WI38 (cell line): ENCODE results near the gene LIN28B.
A peak's percentile ranks its signal among the peaks of the same experiment; 100 is the strongest.
"Not testable (repeated sequence)": the region's sequence is repeated elsewhere in the genome, so short reads cannot be mapped to it uniquely, and the experiment has no call there.

Experiments used
- H3K4me3 ChIP-seq: 2 replicates; pipeline ENCODE4 v1.5.1; 2011; ENCODE audit warnings: low read depth, mild to moderate bottlenecking, control low read depth, low read length
- TF ChIP-seq, protein P1 (sequence below): IDR thresholded peaks from 2 replicates; pipeline ENCODE4 v1.5.1; 2012; ENCODE audit warnings: low read depth, mild to moderate bottlenecking, control low read depth, low read length

The LIN28B gene

DNA sequence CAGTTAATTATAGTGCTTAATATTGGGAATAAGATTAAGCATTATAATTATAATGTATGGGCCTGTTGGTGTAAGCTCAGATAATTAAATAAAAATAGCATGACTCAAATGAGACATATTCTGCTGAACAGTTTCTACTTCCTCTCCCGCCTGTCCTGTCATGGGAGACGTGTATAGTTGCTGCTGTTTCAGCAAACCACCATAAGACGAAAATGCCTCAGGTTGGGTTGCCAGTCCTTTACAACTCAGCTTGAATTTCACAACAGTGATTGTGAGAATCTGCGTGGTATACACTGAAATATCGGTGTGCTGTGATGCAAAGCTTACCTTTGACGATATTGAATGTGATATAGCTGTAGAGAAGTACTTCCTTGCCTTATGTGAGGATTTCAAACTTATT lies 123.4 kb downstream of the LIN28B start:
- TF ChIP-seq, protein P1, sequence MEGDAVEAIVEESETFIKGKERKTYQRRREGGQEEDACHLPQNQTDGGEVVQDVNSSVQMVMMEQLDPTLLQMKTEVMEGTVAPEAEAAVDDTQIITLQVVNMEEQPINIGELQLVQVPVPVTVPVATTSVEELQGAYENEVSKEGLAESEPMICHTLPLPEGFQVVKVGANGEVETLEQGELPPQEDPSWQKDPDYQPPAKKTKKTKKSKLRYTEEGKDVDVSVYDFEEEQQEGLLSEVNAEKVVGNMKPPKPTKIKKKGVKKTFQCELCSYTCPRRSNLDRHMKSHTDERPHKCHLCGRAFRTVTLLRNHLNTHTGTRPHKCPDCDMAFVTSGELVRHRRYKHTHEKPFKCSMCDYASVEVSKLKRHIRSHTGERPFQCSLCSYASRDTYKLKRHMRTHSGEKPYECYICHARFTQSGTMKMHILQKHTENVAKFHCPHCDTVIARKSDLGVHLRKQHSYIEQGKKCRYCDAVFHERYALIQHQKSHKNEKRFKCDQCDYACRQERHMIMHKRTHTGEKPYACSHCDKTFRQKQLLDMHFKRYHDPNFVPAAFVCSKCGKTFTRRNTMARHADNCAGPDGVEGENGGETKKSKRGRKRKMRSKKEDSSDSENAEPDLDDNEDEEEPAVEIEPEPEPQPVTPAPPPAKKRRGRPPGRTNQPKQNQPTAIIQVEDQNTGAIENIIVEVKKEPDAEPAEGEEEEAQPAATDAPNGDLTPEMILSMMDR = no peak
- H3K4me3 ChIP-seq = no peak overlapping the region

DNA sequence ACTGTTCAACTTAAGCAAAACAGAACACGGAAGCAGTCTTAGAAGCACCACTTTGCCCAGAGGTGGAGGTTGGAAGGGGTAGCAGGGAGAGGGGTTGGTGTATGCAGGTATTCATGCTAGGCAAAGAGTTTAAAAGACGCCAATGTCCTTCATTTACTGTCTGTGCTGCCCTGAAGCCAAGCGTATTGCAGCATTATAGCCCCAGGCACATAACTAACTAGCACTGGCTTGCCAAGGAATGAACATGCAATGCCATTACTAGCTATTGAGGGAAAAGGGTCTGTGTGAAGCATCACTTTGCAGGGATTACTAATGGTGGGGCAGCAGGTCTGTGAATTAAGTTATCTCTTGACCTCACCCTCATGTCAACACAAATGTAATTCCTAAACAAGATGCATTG lies 124.8 kb downstream of the LIN28B start:
- not testable (repeated sequence) for H3K4me3 ChIP-seq

DNA sequence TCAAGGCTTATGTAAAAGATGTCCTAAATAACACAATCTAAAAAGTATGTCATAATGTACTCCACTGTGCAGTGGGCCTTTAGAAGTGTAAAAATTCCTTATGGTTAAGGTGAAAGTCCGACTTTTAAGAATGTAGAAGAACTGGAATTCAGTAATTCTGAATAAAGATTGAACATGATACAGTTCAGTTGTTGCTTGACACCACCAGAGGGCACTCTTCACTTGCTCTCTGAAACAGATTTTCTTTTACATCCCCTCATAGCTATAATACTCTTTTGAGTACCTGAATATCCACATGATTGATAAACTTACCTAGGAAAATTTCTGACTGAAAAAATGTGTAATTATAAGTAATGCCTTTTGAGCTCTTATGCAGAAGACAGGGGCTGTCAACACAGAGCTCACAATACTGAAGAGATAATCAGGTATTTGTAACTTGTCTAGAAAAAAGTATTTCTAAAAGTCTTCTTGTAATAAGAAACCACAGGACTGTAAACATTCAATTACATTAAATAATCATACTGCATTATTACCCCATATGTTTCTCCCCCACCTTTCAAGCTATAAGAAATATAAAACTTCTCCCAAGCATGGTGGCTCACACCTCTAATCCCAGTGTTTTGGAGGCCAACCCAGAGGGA lies 130.8 kb downstream of the LIN28B start:
- TF ChIP-seq, protein P1 = peak; percentile 51; the same call in 1 of the 2 replicates
- no peak overlapping the region for H3K4me3 ChIP-seq

DNA sequence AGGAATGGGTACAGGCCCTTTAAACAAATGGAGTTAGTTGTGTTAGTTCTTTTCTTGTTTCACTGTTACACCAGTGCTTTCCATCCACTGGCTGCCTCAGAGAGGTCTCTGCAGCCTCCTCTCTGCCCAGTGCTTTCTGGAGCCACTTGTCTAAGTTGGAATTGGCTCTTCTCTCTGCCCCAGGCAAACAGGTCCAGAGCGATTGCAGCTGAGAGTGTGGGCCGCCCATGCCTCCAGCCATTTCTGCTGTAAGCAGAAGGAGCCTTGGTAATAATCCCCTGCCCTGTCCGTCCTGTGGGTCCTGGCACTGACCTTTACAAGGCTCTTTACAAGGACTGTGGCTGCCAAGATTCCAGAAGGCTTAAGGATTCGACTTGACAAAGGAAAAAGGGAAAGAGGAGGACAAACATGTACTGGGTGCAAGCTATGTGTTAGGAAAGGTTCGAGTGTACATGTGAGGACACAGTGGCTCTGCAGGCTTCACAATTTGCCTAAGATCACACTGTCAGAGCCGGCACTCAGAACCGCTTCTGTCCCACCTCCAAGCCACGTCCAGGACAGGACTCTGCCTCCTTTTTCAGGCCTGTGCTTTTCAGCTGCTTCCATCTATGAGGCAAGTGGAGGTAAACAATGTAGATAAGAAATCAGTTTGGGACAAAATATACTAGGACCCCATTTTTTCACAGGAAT lies 134.4 kb downstream of the LIN28B start:
- TF ChIP-seq, protein P1 = no peak
- H3K4me3 ChIP-seq = no peak overlapping the region

DNA sequence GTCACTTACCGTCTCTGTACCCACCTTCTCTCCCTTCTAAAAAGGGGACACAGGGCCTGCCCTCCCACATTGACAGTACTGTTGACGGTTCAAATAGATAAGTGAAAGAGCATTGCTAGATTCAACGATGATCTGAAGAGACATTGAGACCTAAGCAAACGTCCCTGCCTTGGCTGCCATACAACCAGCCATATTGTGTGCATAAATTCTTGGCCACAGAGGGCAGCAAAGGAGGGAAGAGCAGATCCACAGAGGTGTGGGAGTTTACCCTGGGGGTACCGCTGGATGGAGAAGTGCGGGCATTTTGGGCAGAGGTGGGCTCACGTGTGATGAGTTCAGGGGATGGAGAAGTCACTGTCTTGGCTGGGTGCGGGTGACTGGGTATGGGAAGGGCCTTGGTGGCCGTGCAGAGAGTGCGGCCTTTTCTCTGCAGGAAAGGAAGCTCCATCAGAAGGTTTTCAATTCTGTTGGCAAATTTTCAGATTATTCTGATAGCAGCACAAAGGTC lies 137.3 kb downstream of the LIN28B start:
- TF ChIP-seq, protein P1 = no peak
- no peak overlapping the region for H3K4me3 ChIP-seq

DNA sequence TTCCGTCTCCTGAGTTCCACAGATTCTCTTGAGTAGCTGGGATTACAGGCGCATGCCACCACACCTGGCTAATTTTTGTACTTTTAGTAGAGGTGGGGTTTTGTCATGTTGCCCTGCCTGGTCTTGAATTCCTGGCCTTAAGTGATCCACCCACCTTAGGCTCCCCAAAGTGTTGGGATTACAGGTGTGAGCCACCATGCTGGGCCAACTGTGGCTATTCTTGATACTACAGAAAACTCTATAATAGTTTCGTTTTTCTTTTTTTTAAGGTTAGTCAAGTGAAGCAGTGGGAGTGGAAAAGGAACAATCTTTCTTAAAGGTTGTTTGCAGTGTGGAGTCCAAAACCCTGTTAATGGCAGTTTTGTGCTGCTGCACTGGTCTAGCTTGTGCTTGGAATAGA lies 138.2 kb downstream of the LIN28B start:
- H3K4me3 ChIP-seq = no peak overlapping the region
- TF ChIP-seq, protein P1 = no peak

DNA sequence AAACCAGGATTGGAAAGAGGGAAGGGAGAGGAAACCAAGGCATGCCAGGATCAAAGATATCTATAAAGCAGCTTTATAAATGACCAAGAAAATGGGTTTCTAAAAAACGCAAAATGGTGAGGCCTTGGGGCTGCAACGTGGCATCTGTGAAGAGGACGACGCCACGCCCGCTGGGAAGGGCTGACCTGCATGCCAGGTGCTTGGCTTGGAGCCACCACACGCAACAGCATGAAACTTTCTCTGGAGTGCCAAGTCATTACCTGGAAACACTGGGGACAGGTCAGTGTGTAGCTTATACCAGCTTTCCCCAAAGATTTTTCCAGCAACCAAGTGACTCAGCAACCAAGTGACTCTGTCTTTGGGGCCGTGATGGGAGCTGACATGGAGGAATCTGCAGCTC lies 140.4 kb downstream of the LIN28B start:
- TF ChIP-seq, protein P1 = no peak
- H3K4me3 ChIP-seq = no peak overlapping the region

DNA sequence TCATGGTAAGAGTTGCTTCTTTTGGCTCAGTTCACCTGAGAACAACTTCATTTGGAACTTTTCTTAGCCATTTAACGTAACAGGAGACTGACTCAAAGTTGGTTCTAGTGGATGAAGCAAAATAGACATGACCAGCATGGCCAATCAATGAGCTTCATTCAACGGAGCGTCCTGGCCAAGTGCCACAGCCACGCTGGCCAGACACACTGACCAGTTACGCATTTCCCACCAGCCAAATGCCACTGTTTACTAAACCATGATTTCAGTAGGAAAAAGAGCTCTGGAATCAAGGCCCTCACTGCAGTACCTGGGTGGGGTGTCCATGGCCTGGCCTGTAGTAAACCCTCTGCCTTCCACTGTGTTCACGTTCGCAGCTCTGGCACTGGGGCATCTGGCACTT lies 142.5 kb downstream of the LIN28B start:
- TF ChIP-seq, protein P1 = no peak
- H3K4me3 ChIP-seq = no peak overlapping the region
